NCI-H187 (cell line): Measurements from ENCODE around the gene GANAB.
"Not testable (repeated sequence)": the region's sequence is repeated elsewhere in the genome, so short reads cannot be mapped to it uniquely, and the experiment has no call there.

Experiments
- DNase-seq, 2 experiments: peaks; one replicate each; lab custom pipeline; 2025; lab: John Stamatoyannopoulos, UW

The GANAB gene

DNA sequence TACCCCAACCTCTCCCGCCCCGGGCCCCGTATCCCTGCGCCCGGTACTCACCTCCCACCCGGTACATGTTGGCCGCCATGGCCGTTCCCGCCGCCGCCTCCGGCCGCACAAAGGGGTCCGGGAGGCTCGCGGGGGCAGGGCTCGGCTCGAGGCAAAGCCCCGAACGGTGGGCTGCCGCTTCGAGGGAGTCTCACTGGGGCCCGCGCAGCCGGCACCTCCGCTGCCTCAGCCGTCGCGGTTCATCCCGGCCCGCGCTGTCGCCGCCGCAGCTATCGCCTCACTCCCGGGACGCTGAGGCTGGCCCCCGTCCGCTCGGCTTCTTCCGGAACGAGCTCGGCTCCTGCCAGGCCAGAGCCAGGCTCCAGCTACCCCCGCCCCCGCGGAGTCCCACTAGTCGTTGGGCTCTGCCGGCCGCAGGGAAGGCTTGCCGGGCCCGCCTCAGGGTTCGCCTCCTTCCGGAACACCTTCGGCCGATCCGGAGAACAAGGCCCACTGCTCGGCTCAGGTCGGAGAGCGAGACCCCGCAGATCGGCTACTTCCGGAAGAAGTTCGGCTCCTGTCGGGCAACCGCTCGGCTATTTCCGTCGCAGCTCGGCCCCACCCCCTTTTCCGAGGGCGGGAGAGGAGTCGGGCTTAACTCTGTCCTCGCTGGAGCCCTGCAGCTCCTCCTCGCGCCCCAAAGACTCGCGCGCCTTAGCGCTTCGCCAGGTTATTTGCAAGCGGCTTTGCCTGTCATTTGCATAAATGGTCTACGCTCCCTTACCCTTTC is 44.9 kb downstream of the GANAB start, which contains the start of gene MTA2:
Gene MTA2 (minus strand): TSS at position 494 of the 769 bp plus-strand sequence. CDS start 415 bp downstream, at position 79.
- peak; percentile 97 to 98 for DNase-seq

DNA sequence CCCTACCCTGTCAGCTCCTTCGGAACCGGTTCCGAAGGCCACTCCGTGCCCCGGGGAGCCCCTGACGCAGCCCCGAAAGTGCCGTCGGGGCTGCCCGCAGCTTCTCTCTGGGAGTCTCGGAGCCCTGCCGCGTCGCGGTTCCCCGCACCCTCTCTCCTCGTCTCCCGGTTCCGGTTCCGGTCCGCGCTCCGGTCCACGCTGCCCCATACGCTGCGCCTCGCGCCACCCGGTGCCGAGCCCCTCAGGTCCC is 45.4 kb downstream of the GANAB start:
- no peak for DNase-seq

DNA sequence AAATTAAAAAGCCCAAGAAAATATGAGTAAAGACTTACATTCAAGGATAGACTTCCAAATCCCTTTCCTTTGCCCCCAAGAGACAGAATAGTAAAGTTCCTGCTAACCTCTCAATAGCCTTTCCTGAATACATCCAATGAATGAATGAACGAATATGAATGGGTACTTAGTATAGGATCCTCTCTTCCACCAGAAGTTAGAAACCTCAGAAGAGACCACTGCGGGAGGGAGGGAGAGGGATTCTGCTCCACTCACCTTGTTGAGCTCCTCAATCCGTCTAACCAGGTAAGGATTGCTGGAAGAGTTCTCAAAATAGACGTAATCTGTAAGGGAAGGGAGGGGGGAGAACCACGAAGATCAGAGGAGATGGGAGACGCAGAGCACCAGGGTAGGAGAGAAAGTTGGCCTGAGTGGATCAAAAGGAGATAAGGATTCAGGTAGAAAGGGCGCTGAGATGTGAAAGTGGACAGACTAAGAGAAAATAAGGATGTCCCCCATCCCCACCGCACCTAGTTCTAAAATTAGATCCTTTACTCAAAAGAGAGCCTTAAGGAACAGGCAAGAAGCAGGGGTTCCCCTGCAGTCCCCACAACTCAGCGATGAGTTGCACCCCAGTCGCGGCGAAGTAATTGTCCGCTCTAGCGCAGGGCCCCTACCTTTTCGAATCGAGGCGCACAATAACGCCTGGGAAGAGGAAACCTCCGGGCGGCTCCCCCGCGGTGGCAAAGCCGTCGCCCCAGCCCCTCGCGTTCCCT is 45.9 kb downstream of the GANAB start:
- DNase-seq, result no peak

DNA sequence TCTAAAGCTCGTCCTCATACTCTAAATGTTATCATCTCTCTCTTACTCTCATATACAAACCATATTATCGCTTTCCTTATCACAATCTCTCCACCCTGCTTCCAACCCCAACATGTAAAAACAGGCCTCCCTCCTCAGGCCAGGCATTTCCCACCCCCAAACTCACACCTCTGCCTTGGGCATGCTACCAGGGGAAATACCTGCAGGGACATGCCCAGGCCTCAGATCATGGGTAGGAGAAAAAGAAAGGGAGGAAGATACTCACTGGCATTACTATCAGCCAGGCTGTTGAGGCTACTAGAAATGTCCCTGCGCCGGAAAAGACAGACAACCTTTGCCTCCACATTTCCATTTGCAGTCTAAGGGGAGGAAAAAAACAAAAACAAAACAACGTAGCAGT is 46.5 kb downstream of the GANAB start:
- no peak for DNase-seq

DNA sequence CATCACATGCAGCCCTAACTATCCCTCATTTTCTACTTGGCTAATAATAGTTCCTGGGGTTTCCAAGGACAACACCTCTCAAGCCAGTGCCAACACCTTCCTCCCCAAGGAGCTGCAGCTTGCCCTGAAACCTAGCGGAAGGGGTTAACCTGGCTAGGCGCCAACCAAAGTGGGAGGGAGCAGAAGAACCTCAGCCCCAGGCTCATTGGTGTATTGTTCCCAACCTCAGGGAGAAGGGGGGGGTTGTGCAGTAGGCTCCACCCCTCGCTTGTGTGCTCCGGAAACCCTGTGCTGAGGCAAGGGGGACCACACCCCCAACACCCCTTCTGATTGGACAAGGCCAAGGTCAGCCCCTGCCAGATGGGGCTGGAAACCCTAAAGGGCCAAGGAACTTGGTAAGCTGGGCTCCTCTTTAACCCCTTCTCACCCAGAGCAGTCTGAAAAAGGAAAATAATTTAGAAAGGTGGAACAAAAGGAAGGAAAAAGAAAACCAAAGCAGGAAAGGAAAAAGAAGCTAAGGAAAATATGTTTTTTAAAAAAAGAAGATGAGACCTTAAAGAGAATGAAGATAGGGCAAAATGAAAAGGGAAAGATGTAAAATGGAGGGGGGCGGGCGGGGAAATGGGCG is 47.2 kb downstream of the GANAB start:
- peak; percentile 51 to 96 for DNase-seq

DNA sequence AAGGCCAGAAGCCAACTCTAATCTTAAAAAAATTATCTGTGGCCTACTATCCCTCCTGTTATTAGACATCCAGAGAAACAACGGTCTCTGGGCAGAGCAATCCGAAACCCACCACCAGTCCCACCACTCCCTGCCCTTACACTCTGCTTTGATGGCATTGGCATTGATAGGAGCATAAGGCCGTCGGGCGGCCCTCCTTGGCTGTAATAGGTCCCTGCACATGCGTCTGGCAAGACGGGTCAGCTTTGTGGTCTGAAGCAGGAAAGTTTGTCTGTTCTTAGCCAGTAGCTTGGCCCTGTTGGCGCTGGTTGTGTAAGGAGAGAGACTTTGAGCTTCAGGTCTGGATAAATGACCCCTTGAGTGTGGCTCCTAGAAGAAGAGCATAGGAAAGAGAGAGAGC is 51.3 kb downstream of the GANAB start:
- DNase-seq, result no peak

DNA sequence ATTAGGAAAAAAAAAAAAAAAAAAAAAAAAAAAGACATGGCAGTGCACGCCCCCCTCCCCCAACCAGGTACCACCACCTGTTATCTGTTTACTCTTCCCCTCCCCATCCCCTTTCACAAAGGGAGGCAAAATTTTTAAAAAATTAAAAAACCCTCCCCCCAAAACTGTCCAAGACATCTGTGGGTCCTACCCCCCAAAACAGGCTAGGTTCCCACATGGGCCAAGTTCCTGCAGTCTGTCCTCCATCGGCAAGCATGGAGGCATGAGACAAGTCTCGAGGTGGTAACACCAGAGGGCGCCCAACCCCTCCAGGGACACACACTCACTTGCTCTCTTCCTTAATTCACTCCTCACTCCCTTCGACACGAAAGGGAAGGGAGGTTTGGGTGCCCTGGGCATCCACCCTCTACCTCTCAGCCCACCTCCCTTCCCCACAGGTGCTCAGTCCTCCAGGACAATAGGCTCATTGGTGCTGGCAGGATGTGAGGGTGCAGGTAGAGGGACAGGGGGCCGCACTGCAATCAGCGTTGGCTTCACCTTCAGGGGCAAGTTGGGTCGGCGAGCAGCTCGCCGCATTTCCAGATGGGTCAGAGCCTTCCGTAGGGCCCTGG is 52.9 kb downstream of the GANAB start:
- peak; percentile 9 to 10 for DNase-seq

DNA sequence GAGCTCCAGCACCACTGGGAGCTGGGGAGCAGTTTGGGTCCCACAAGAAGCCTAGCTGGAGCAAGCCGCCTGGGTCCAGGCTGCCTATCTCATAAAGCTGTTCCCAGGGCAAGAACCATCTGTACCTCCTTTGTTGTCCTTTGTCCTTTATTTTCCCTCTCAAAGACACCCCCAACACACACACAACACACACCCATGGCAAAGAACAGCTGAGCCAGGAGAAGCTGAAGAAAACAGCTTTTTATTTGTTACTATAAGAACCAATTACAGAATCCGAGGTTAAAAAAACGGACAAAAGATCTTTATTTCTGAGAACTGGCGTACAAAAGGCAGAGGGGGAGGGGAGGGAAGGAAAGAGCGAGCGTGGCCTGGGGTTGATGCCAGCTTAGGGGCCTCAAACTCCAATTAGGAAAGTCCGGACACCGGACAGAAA is 53.4 kb downstream of the GANAB start:
- DNase-seq, result no peak

DNA sequence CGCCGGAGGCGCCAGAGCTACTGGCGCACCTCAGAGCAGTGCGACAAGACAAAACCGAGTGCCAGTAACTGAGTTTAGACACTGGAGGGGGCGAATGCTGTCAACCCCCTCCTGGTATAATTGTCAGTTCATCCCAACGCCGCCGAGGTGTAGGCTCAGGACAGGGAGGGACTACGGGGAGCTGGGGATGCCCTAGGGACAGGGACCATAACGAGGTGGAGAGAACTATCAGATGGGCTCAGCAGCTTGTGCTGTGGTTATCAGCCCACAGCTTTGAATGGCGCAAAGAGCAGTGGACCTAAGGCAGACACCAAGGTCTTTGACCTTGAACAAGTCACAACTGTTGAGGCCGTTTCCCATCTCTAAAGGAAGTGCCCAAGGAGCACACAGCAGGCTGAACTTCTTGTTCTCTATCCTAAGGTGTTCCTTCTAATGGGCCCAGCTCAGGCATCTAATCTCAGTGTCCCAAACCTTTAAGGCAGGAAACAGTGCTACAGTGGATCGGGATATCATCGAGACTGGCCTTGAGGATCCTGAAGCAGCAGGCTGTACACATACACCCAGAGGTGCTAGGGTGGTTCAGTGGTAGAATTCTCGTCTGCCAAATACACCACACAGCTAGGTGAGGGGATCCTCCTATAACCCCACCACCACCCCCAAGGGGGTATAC is 54.1 kb downstream of the GANAB start:
- DNase-seq, result no peak

DNA sequence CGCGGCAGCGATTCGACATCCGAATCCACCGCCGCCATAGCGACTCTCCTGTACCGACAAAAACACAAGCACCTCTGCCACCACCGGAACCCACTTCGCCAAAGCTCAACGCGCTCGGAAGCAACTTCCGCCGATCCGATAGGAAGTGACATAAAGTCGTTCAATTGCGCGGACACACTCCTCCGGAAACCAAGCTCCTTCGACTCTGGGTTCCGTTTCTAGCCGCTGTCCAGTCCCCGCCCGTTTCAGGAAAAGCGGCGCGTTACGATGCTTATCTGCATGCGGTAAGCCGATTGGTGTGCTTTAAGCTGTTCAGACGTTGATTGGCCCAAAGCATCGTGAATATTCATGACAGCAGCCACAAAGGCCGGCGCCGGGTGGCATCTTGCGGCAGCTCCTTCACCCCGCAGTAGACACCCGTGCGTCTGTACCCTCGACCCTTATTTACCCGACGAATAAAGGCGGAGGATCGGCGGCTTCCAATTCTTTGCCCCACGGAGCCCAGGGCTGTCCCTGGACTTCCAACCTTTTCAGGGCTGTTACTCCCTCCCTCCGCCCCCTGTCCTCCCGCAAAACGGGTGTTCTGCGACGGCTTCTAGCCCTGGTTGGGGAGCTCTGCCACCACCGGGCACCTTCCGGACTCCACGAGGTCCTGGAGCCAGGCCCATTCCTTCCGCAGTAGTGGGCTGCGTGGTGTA is 54.8 kb downstream of the GANAB start, which contains the start of gene TUT1:
Gene TUT1 (minus strand): TSS at position 76 of the 698 bp plus-strand sequence. CDS start 38 bp downstream, at position 38.
- peak; percentile 96 to 97 for DNase-seq

DNA sequence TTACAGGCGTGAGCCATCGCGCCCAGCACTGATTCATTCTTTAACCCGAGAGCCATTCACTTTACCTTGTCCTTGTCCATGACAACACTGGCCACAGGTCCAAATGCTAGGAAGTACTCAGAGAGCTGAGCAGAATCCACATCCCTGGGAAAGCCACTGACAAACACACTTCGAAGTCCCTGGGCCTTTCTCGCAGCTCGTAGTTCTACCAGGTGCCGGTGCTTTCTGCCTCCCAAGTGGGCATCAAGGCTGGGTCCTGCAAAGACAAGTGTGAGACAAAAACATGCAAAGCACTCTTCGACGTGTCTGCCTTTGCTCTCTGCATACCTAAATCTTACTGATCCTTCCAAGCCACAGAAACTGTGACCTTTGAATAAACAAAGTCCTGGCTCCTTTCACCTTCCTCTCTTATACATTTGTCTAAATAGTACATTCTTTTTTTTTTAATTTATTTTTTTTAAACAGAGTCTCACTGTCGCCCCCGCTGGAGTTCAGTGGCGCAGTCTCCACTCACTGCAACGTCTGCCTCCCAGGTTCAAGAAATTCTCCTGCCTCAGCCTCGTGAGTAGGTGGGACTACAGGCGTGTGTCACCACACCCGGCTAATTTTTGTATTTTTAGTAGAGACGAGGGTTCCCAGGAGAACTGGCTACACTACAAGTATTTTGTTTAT is 57.3 kb downstream of the GANAB start:
- no peak for DNase-seq

DNA sequence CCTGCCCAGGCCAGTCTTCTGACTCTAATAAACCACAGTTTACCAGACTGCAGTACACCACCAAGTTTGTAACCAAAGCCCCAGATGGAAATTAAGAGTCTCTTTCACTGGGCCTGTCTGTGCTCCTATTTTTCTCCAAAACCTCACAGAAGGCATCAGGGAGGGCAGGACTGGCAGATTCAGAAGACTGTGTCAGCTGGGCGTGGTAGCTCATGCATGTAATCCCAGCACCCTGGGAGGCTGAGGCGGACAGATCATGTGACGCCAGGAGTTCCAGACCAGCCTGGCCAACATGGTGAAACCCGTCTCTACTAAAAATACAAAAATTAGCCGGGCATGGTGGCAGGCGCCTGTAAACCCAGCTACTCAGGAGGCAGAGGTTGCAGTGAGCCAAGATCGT is 61.1 kb downstream of the GANAB start:
- DNase-seq, result not testable (repeated sequence)

DNA sequence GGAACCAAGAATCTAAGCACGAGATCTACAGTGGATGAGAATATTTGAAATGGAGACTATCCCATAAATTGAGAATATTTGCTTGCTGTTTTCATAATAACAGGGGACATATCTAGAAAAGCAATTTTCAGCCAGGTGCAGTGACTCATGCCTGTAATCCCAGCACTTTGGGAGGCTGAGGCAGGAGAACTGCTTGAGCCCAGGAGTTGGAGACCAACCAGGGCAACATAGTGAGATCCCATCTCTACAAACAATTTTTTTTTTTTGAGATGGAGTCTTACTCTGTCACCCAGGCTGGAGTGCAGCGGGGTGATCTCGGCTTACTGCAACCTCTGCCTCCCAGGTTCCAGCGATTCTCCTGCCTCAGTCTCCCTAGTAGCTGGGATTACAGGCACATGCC is 64.7 kb downstream of the GANAB start:
- not testable (repeated sequence) for DNase-seq

DNA sequence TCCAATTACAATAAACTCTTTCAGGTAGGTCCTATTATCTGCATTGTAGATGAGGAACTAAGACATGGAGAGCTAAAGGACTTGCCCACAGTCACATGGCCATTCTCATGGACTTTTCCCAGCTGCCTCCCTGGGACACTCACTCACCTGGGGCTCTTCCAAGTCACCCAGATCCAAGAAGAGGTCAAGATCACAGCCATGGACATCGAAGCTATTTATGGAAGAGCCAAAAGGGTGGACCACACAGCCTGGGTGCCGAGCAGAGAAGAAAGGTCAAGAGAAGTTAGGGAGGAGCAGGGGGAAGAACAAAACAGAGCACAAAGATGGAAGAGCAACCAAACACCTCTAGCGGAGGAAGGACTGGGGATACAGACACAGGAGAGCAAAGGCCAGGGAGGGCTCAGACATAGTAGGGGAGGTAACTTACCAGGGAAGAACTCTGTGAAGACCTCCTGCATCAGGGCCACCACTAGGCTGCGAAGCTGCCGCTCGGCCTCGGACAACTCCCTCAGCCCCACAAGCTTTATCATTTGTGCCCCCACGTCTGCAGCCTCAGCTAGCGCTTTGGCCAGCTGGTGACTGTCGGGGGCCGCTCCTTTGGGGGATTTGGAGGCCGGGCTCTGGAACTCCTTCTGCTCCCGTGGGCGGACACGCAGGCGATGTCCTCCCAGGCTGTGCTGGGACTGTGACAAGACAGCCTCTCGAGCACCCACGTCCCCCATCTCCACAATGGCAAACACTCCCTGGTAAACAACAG is 65.3 kb downstream of the GANAB start:
- DNase-seq, result no peak

DNA sequence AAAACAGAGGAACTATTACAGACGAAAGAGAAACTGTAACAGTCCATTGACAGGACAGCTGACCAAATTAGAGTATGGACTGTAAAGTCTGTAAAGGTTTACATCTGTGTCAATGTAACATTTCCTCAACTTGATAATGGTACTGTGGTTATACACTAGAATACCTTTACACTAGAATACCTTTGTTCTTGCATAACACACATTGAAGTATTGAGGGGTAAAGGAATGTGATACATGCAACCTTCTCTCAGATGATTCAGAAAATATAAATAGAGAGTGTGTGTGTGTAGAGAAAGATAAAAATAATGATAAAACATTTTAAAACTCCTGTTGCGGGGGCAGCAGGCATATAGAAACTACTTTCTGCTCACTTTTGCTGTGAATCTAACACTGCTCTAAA is 67.2 kb downstream of the GANAB start:
- DNase-seq, result no peak

DNA sequence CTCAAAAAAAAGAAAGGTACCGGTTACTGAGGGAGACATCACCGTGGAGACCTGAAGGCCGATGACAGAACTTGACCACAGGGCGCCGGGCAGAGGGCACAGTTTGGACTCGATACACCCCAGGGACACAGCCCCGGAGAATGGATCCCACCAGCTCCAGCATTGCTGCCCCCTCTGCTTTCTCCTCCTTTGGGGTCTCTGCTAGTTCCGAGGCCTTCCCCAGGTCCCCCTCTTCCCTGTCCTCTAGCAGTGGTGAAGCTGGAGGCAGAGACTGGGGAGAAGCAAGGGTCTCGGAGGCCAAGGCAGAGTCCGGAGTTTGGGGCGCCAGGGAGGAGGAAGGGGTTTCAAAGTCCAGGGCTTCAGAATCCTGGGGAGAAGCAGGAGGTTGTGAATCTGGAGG is 67.9 kb downstream of the GANAB start:
- no peak for DNase-seq

DNA sequence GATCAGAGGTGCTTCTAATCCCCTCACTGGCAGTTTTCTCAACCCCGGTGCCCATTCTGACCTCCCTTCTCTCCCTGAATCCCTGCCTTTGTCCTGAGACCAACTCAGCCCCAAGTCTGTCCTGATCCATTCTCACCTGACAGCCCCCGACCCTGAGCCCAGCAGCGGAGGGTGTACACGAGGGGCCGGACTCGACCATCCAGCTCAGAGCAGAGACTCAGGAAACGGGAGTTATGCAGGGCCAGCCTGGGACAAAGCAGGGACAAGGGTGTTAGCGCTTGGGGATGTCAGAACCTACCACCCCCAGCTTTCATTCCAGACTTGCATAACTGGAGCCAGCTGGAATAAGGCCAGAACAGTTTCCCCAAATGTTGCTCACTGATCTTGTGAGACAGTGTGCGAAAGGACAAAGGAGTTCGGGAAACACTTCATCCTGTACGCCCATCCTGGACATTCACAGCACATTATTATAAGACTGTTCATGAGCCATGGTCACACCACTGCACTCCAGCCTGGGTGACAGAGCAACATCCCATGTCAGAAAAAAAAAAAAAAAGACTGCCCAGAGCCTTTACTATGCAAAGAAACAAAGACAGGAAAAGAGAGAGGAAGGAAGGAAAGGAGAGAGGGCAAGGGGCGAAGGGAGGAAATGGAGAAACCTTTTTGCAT is 69.2 kb downstream of the GANAB start:
- DNase-seq, result no peak

DNA sequence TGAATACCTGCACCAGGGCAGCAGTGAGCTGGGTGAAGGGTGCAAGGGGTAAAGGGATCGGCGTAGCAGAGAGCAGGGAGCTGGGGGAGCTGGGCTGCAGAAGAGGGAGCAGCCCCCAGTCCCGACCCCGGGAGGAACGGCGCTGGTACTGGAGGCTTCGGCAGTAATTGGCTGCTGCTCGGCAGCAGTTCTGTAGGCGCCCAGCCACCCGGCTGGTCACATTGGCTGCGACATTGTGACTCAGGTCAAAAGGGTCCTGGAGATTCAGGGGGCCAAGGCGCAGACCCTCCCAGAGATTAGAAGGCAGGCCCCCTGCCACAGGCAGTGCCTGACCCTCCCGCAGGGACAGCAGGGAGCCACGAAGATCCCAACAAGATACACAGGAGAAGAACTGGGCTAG is 70.6 kb downstream of the GANAB start:
- no peak for DNase-seq

DNA sequence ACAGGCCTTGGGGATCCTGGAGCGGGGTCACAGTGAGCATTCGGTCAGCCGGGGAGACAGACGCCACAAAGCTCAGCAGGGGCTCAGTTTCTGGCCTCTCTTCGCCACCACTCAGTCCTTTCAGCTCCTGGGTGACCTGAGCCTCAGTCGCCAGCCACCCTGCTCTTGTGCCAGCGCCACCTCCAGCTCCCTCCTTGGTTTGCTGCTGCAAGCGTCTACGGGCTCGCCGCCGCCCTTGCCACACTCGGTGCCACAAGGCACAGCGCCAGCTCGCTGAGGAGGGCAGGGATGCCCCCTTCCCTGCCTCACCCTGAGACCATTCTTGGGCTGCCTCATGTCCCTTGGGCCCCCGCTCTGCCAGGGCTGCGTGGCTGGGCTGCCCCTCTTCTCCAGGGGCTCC is 71.3 kb downstream of the GANAB start:
- no peak for DNase-seq
